GM23248 (cell line): ENCODE measurements around the gene PGBD5.

Experiments
- EZH2 ChIP-seq: fragments of 200-600 bp; sonication (generic); IDR thresholded peaks from 2 replicates; pipeline ENCODE4 v1.6.1; 2018; ENCODE audit warnings: antibody characterized with exemption, mild to moderate bottlenecking; ENCODE audit not compliant: insufficient read depth, poor library complexity, severe bottlenecking
- EZH2phosphoT487 ChIP-seq: fragments of 200-600 bp; sonication (generic); IDR thresholded peaks from 2 replicates; pipeline ENCODE4 v1.6.1; 2018; ENCODE audit warnings: antibody characterized with exemption, moderate library complexity, mild to moderate bottlenecking, low read depth; ENCODE audit not compliant: insufficient read depth

DNA sequence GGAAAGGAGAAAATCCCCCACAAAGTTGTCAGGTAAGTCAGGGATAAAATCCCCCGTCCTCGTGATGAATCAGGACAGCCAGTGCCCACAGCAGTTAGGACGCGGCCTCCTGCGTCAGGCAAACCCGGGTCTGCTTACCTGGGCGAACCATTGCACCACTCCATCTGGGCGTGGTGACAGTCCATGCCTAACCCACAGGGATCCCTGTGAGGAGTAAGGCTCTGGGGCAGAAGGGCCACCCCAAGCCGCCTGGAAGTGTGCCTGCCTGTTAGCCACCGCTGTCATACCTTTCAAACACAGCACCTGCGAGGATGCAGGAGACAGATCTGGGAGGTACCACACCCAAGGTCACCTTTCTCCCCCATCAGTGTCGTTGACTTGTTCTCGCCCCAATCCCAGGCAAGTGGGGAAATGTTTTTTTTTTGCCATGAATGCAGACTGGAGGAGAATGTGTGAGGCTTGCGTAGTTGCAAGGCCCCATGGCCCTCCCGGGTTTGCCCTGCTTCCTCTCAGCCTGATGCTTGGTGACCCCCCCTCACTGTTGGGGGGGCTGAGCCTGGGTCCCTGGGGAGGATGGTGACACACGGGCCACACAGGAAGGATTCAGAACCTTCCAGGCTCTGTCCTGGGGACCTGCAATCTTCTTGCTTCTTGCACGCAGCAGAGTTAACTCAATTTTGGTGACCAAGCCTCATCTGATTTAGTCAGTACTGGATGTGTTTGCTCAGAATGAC is 107.0 kb downstream of the PGBD5 start:
- TF ChIP-seq EZH2phosphoT487 (no peak), EZH2 (no peak)
